ENCODE results near the gene GDPD4. TPM values are rescaled to one million over a fixed set of nuclear protein-coding genes. Genes with fewer than 3 reads are reported as not detected.

Gene GDPD4
- total RNA-seq, 1 donor from 2014 or later = not detected

DNA sequence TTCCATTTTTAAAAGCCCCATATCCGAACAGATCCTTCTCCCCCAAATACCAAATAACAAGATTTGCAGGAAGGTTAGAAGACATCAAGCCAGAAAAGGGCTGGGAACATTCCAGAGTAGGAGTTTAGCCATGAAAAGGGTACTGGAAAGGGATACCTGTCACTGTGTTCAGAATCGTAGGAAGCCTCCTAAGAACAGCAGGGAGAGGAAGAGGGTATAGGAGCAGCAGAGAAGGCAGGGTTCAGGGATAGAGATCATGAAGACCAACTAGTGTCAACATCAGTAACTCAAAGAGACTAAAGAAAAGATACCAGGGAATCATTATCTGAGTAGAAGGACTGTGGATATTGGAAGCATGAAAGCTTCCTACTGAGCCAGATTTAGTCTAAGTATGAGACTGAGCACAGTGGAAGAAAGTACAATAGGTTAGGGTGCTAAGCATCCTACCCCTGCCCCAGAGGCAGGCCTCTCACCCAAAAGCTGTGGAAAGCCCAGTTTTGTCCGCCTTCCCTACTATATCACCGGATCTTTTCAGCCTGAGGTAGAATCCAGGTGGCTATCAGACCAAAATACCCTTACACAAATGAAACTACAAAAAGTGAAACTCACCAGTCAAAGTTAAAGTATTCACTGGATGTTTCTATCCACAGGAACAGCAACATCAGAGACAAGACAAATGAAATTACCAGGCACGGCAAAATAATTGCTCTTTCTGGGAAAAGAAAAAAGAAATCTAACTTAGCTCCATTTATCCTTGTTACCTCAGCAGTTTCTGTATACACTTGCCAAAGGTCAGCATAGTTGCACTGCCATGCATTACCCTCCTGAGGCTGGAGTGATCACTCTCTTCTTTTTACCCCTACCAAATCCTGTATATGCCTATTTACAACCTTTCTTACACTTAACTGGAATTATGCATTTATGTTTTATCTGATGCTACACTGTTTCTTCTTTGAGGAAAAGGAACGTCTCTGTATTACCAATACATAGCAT is 16.7 kb downstream of the GDPD4 start:
- no peak overlapping the region for H3K4me3 ChIP-seq
- H3K27ac ChIP-seq = no peak overlapping the region
- H3K9me3 ChIP-seq = no peaks in the 10 kb centered on the region
- H3K36me3 ChIP-seq = no peaks in the 10 kb centered on the region
- H3K27me3 ChIP-seq = no peaks in the 10 kb centered on the region
- no peaks in the 10 kb centered on the region for H3K4me1 ChIP-seq
- no peak for DNase-seq (ENCODE audit: low spot score in 2 of 2)
- intact Hi-C loops (cut with DNase I) = no loop called here
- TF ChIP-seq, protein P1, sequence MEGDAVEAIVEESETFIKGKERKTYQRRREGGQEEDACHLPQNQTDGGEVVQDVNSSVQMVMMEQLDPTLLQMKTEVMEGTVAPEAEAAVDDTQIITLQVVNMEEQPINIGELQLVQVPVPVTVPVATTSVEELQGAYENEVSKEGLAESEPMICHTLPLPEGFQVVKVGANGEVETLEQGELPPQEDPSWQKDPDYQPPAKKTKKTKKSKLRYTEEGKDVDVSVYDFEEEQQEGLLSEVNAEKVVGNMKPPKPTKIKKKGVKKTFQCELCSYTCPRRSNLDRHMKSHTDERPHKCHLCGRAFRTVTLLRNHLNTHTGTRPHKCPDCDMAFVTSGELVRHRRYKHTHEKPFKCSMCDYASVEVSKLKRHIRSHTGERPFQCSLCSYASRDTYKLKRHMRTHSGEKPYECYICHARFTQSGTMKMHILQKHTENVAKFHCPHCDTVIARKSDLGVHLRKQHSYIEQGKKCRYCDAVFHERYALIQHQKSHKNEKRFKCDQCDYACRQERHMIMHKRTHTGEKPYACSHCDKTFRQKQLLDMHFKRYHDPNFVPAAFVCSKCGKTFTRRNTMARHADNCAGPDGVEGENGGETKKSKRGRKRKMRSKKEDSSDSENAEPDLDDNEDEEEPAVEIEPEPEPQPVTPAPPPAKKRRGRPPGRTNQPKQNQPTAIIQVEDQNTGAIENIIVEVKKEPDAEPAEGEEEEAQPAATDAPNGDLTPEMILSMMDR (IDR thresholded peaks at IDR 0.05) = no peak

DNA sequence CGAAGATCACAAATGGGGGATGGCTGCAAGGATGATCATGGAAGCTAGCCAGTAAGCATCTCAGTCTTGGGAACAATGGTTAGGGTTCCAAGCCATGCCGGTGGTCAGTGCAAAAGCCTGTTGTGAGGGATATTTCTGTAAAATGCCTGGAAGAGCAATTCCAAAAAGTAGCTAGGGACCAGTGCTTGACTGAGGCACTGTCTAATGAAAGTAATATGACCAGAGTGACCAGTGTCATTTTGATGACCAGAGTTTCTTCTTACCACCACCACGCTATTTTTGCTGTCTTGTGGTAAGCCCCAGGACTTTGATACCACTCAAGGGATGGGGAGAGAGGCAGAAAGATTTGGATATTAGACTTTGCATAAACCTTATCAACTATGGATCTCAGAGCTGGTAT is 18.4 kb downstream of the GDPD4 start:
- H3K4me1 ChIP-seq = no peaks in the 10 kb centered on the region
- intact Hi-C loops (cut with DNase I) = no loop called here
- no peaks in the 10 kb centered on the region for H3K9me3 ChIP-seq
- TF ChIP-seq, protein P1 (IDR thresholded peaks at IDR 0.05) = no peak
- DNase-seq (ENCODE audit: low spot score in 2 of 2) = no peak
- no peak overlapping the region for H3K4me3 ChIP-seq
- no peaks in the 10 kb centered on the region for H3K27me3 ChIP-seq
- no peaks in the 10 kb centered on the region for H3K36me3 ChIP-seq
- H3K27ac ChIP-seq = no peak overlapping the region

- Histone ChIP-seq H3K9me3 (no peaks in the 10 kb centered on the region), H3K36me3 (no peaks in the 10 kb centered on the region), H3K27me3 (no peaks in the 10 kb centered on the region), H3K4me1 (no peaks in the 10 kb centered on the region), H3K27ac (no peak overlapping the region), H3K4me3 (no peak overlapping the region)
- intact Hi-C loops (cut with DNase I) = no loop called here
- TF ChIP-seq, protein P1 (IDR thresholded peaks at IDR 0.05) = no peak
- DNase-seq (ENCODE audit: low spot score in 2 of 2) = no peak
Measured at GRCh38 chr11:77278595-77279506, 22.6 kb downstream of the GDPD4 start.

GRCh38 chr11:77276271-77276670 is 25.2 kb downstream of the GDPD4 start:
- H3K4me3 ChIP-seq = no peak overlapping the region
- no peak for DNase-seq (ENCODE audit: low spot score in 2 of 2)
- H3K27ac ChIP-seq = no peak overlapping the region
- no peaks in the 10 kb centered on the region for H3K27me3 ChIP-seq
- H3K9me3 ChIP-seq = no peaks in the 10 kb centered on the region
- intact Hi-C loops (cut with DNase I) = no loop called here
- H3K36me3 ChIP-seq = no peaks in the 10 kb centered on the region
- TF ChIP-seq, protein P1 (IDR thresholded peaks at IDR 0.05) = no peak
- H3K4me1 ChIP-seq = no peaks in the 10 kb centered on the region

DNA sequence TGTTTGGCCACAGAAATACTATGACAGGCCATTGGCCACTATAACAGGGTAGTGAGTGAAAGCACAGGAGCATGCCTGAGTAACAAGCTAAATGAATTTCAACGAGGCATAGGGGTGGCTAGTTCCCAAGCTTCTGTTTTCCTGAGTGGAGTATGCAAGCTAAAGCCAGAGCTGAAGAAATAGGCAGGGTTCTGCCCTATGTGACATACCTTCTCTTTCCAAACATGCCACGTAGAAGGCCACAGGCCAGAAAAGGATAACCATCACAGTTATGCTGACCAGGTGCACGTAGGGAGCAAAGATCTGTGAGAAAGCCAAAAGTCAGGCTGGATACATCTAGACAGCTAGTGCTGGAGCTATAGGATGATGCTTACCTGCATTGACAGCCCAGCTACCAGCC is 30.6 kb downstream of the GDPD4 start:
- Histone ChIP-seq H3K4me3 (no peak overlapping the region), H3K27ac (no peak overlapping the region), H3K9me3 (no peaks in the 10 kb centered on the region), H3K27me3 (no peaks in the 10 kb centered on the region), H3K36me3 (no peaks in the 10 kb centered on the region), H3K4me1 (no peaks in the 10 kb centered on the region)
- DNase-seq (ENCODE audit: low spot score in 2 of 2) = no peak
- intact Hi-C loops (cut with DNase I) = no loop called here
- TF ChIP-seq, protein P1 (IDR thresholded peaks at IDR 0.05) = no peak

Measured in ascending aorta (tissue), 2 donors.